Glutamatergic neuron (in vitro differentiated cells): ENCODE data around the gene CLCN4. TPM values are rescaled to one million over a fixed set of nuclear protein-coding genes. Genes with fewer than 3 reads are reported as not detected.

Experiments
- DNase-seq: peaks from one replicate; pipeline ENCODE4 v3.0.0; 2022
- H3K27ac Mint-ChIP-seq: one replicate; pipeline ENCODE4 v1.8.0; 2020; ENCODE audit warnings: mild to moderate bottlenecking, mixed read lengths, inconsistent platforms; ENCODE audit not compliant: unreplicated experiment
- H3K27me3 Mint-ChIP-seq: one replicate; pipeline ENCODE4 v1.8.0; 2020; ENCODE audit warnings: mild to moderate bottlenecking, moderate library complexity, mixed read lengths, inconsistent platforms; ENCODE audit not compliant: unreplicated experiment
- H3K36me3 Mint-ChIP-seq: one replicate; pipeline ENCODE4 v1.8.0; 2020; ENCODE audit warnings: mild to moderate bottlenecking, mixed read lengths, inconsistent platforms; ENCODE audit not compliant: unreplicated experiment
- H3K4me1 Mint-ChIP-seq: one replicate; pipeline ENCODE4 v1.8.0; 2020; ENCODE audit warnings: mild to moderate bottlenecking, low read depth, mixed read lengths, inconsistent platforms; ENCODE audit not compliant: unreplicated experiment
- H3K4me3 Mint-ChIP-seq: one replicate; pipeline ENCODE4 v1.8.0; 2020; ENCODE audit warnings: mild to moderate bottlenecking, mixed read lengths, inconsistent platforms; ENCODE audit not compliant: unreplicated experiment
- H3K9me3 Mint-ChIP-seq: one replicate; pipeline ENCODE4 v1.8.0; 2020; ENCODE audit warnings: mild to moderate bottlenecking, moderate library complexity, mixed read lengths, inconsistent platforms; ENCODE audit not compliant: unreplicated experiment
- CTCF ChIP-seq: fragments of 200-600 bp; sonication (generic); IDR thresholded peaks from one replicate; pipeline ENCODE4 v1.5.0; 2021; ENCODE audit not compliant: partially characterized antibody, unreplicated experiment
- total RNA-seq: library from RNA; stranded (reverse); fragmentation: NEBNext Ultra II Directional; extraction: Animal tissue kit (Norgen Biotek cat#: 25700); gene quantifications from one replicate; pipeline ENCODE4 v1.2.1, GENCODE V29; 2021; ENCODE audit not compliant: unreplicated experiment

The CLCN4 gene
- total RNA-seq, 1 donor from 2014 or later = 64.7 TPM

GRCh38 chrX:10244915-10245622 is 88.3 kb downstream of the CLCN4 start:
- Mint-ChIP-seq H3K27ac (no peak overlapping the region), H3K9me3 (no peaks in the 10 kb centered on the region), H3K36me3 (peaks cover 4% of the 10 kb centered on the region), H3K4me3 (no peak overlapping the region), H3K27me3 (peaks cover 2% of the 10 kb centered on the region), H3K4me1 (peaks cover 3% of the 10 kb centered on the region)
- no peak for DNase-seq
- no peak for TF ChIP-seq CTCF

GRCh38 chrX:10245886-10246285 is 89.1 kb downstream of the CLCN4 start:
- Mint-ChIP-seq H3K27me3 (peaks cover 2% of the 10 kb centered on the region), H3K4me3 (no peak overlapping the region), H3K9me3 (no peaks in the 10 kb centered on the region), H3K27ac (no peak overlapping the region), H3K4me1 (peaks cover 3% of the 10 kb centered on the region), H3K36me3 (peaks cover 4% of the 10 kb centered on the region)
- no peak for TF ChIP-seq CTCF
- no peak for DNase-seq

- TF ChIP-seq CTCF = no peak
- Mint-ChIP-seq H3K4me1 (peaks cover 3% of the 10 kb centered on the region), H3K4me3 (no peak overlapping the region), H3K27me3 (peaks cover 2% of the 10 kb centered on the region), H3K9me3 (no peaks in the 10 kb centered on the region), H3K27ac (no peak overlapping the region), H3K36me3 (peaks cover 4% of the 10 kb centered on the region)
- DNase-seq = no peak
Observed at GRCh38 chrX:10246297-10246696, 89.5 kb downstream of the CLCN4 start.

GRCh38 chrX:10246846-10247245 is 90.1 kb downstream of the CLCN4 start:
- Mint-ChIP-seq H3K27me3 (peaks cover 2% of the 10 kb centered on the region), H3K4me1 (peaks cover 3% of the 10 kb centered on the region), H3K4me3 (no peak overlapping the region), H3K27ac (no peak overlapping the region), H3K36me3 (peaks cover 4% of the 10 kb centered on the region), H3K9me3 (no peaks in the 10 kb centered on the region)
- no peak for DNase-seq
- no peak for TF ChIP-seq CTCF

GRCh38 chrX:10254739-10255138 is 98.0 kb downstream of the CLCN4 start:
- H3K27me3 Mint-ChIP-seq = no peaks in the 10 kb centered on the region
- H3K36me3 Mint-ChIP-seq = no peaks in the 10 kb centered on the region
- H3K4me3 Mint-ChIP-seq = no peak overlapping the region
- TF ChIP-seq CTCF = no peak
- peaks cover 1% of the 10 kb centered on the region for H3K9me3 Mint-ChIP-seq
- no peak overlapping the region for H3K27ac Mint-ChIP-seq
- DNase-seq = no peak
- no peaks in the 10 kb centered on the region for H3K4me1 Mint-ChIP-seq
